GM12878 (cell line): ENCODE results near the gene CREB3L1. TPM values are rescaled to one million over a fixed set of nuclear protein-coding genes. Genes with fewer than 3 reads are reported as not detected.

Experiments used
- BACH1 ChIP-seq: fragments of 450-650 bp; IDR thresholded peaks from 2 replicates; pipeline ENCODE4 v1.6.1; 2017; ENCODE audit warnings: mild to moderate bottlenecking, borderline replicate concordance
- BCL11A ChIP-seq: IDR thresholded peaks from 2 replicates; pipeline ENCODE4 v1.6.1; 2011; ENCODE audit warnings: low read depth, low read length
- CEBPB ChIP-seq, 2 experiments: fragments of 150-350 bp in 1 of 2; IDR thresholded peaks; 2 replicates each; pipeline ENCODE4 v1.6.1; 2012 to 2014; ENCODE audit warnings: low read depth in 2 of 2, low read length in 2 of 2, borderline replicate concordance in 1 of 2, inconsistent platforms in 1 of 2
- CHD1 ChIP-seq: IDR thresholded peaks from 2 replicates; pipeline ENCODE4 v1.6.1; 2012; ENCODE audit warnings: low read depth, low read length, improper control_type of control experiment
- EGR1 ChIP-seq, 2 experiments: IDR thresholded peaks; 1 replicate in 1 of 2; 2 replicates in 1 of 2; pipeline ENCODE4 v1.6.1; 2011 to 2012; ENCODE audit warnings: low read depth in 2 of 2, low read length in 2 of 2, borderline replicate concordance in 1 of 2, mild to moderate bottlenecking in 1 of 2, moderate library complexity in 1 of 2
- GABPA ChIP-seq: IDR thresholded peaks from 2 replicates; pipeline ENCODE4 v1.6.1; 2014; ENCODE audit warnings: antibody characterized with exemption, low read depth, mild to moderate bottlenecking, inconsistent platforms
- HDAC6 ChIP-seq: fragments of 200-600 bp; sonication (generic); IDR thresholded peaks from one replicate; pipeline ENCODE4 v1.8.0; 2017; ENCODE audit warnings: antibody characterized with exemption; ENCODE audit not compliant: unreplicated experiment
- HDGF ChIP-seq: fragments of 450-650 bp; IDR thresholded peaks from 2 replicates; pipeline ENCODE4 v1.6.1; 2016; ENCODE audit warnings: antibody characterized with exemption
- NBN ChIP-seq: fragments of 450-650 bp; IDR thresholded peaks from 2 replicates; pipeline ENCODE4 v1.6.1; 2016
- NFXL1 ChIP-seq: fragments of 450-650 bp; IDR thresholded peaks from 2 replicates; pipeline ENCODE4 v1.6.1; 2017; ENCODE audit warnings: antibody characterized with exemption, mild to moderate bottlenecking, borderline replicate concordance
- NFYA ChIP-seq: IDR thresholded peaks from 2 replicates; pipeline ENCODE4 v1.6.1; 2011; ENCODE audit warnings: low read depth, mild to moderate bottlenecking, low read length, improper control_type of control experiment, borderline replicate concordance
- RUNX3 ChIP-seq: IDR thresholded peaks from 2 replicates; pipeline ENCODE4 v1.6.1; 2012; ENCODE audit warnings: low read length, inconsistent platforms
- SIN3A ChIP-seq: IDR thresholded peaks from 2 replicates; pipeline ENCODE4 v1.6.1; 2012; ENCODE audit warnings: low read depth, low read length, improper control_type of control experiment
- SREBF1 ChIP-seq: IDR thresholded peaks from 2 replicates; pipeline ENCODE4 v1.6.1; 2012; ENCODE audit warnings: mild to moderate bottlenecking, low read length
- TARDBP ChIP-seq: IDR thresholded peaks from 2 replicates; pipeline ENCODE4 v1.6.1; 2016; ENCODE audit warnings: borderline replicate concordance
- TCF7 ChIP-seq: IDR thresholded peaks from 2 replicates; pipeline ENCODE4 v1.6.1; 2014; ENCODE audit warnings: antibody characterized with exemption, borderline replicate concordance
- ZNF207 ChIP-seq: fragments of 450-650 bp; IDR thresholded peaks from 2 replicates; pipeline ENCODE4 v1.6.1; 2014; ENCODE audit warnings: antibody characterized with exemption, mild to moderate bottlenecking, borderline replicate concordance
- polyA plus RNA-seq, 11 experiments: library from polyadenylated mRNA; depleted of rRNA in 4 of 11; unstranded in 6 of 11; stranded (reverse) in 5 of 11; fragments of >200 nt; fragmentation: Nextera tagmentation in 4 of 11; fragmentation: Illumina TruSeq in 1 of 11; extraction: Ambion mirVana in 4 of 11; extraction: Trizol in 1 of 11; gene quantifications; 1 replicate in 1 of 11; 2 replicates in 10 of 11; pipeline versions ENCODE4 v1.2.1 to v1.2.3, GENCODE V29; 2011 to 2016; ENCODE audit warnings: inconsistent platforms in 2 of 11, missing spikeins in 2 of 11, low read depth in 1 of 11
- total RNA-seq, 4 experiments: library from RNA; depleted of rRNA in 3 of 4; stranded (reverse); fragments of >200 nt in 3 of 4; fragmentation: Illumina TruSeq in 1 of 4; extraction: Trizol in 1 of 4; gene quantifications; 2 replicates each; pipeline versions ENCODE4 v1.2.1 to v1.2.3, GENCODE V29; 2013 to 2021
- TF ChIP-seq, protein P1 (sequence below): fragments of 450-650 bp; IDR thresholded peaks from 2 replicates; pipeline ENCODE4 v1.6.1; 2017; ENCODE audit warnings: mild to moderate bottlenecking, moderate library complexity
- TF ChIP-seq, protein P2 (sequence below): fragments of 150-350 bp; IDR thresholded peaks from 2 replicates; pipeline ENCODE4 v1.6.1; 2016; ENCODE audit warnings: low read depth, low read length
- TF ChIP-seq, protein P3 (sequence below): fragments of 450-650 bp; IDR thresholded peaks from 2 replicates; pipeline ENCODE4 v1.6.1; 2017; ENCODE audit warnings: low read depth, mild to moderate bottlenecking, moderate library complexity
- TF ChIP-seq, protein P4 (sequence below): fragments of 450-650 bp; IDR thresholded peaks from 2 replicates; pipeline ENCODE4 v1.6.1; 2014; ENCODE audit warnings: mild to moderate bottlenecking

CREB3L1 gene
- total and polyA plus RNA-seq, 10 of the 15 experiments (the other 5 are each of a cell fraction or from before 2014, with no cell fraction given) = 0.03 to 1.4 (median 0.22) TPM

DNA sequence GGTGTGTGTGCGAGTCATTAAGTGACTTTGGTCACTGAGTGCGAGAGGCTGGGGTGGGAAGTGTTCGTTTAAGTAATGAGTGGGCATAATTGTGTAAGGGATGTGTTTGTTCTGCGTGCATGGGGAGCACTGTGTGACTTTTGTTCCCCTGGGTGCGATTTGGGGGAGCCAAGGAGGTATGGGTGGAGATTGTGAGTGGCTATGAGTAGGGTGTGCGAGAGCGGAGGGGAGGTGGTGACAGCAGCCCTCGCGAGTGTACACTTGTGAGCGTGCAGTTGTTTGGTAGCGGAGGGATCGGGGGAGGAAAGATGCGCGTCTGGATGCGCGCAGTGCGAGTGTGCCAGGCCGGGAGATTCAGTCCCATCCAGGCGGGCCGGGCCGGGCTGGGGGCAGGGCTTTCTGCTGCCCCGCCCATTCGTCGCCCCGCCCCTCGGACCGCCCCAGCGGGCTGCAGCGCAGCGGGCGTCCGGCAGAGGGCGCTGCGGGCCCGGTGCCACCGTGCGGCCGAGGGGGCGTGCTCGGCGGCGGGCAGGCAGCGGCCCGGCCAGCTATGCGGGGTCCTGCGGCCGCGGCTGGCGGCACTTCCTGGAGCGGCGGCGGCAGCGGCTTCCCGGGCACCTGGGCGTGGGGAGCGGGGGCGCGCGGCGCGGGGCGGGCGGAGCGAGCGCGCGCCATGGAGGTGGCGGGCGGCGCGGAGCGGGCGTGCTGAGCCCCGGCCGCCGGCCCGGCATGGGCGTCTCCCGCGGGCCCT is 69.6 kb downstream of the CREB3L1 start, which contains the start of gene DGKZ (continued):
- TF ChIP-seq, protein P1, sequence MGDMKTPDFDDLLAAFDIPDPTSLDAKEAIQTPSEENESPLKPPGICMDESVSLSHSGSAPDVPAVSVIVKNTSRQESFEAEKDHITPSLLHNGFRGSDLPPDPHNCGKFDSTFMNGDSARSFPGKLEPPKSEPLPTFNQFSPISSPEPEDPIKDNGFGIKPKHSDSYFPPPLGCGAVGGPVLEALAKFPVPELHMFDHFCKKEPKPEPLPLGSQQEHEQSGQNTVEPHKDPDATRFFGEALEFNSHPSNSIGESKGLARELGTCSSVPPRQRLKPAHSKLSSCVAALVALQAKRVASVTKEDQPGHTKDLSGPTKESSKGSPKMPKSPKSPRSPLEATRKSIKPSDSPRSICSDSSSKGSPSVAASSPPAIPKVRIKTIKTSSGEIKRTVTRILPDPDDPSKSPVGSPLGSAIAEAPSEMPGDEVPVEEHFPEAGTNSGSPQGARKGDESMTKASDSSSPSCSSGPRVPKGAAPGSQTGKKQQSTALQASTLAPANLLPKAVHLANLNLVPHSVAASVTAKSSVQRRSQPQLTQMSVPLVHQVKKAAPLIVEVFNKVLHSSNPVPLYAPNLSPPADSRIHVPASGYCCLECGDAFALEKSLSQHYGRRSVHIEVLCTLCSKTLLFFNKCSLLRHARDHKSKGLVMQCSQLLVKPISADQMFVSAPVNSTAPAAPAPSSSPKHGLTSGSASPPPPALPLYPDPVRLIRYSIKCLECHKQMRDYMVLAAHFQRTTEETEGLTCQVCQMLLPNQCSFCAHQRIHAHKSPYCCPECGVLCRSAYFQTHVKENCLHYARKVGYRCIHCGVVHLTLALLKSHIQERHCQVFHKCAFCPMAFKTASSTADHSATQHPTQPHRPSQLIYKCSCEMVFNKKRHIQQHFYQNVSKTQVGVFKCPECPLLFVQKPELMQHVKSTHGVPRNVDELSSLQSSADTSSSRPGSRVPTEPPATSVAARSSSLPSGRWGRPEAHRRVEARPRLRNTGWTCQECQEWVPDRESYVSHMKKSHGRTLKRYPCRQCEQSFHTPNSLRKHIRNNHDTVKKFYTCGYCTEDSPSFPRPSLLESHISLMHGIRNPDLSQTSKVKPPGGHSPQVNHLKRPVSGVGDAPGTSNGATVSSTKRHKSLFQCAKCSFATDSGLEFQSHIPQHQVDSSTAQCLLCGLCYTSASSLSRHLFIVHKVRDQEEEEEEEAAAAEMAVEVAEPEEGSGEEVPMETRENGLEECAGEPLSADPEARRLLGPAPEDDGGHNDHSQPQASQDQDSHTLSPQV = peak; percentile 78; the same call in 1 of the 2 replicates
- TF ChIP-seq CHD1 (no peak), RUNX3 (peak; percentile 25; the same call in 1 of the 2 replicates), TCF7 (no peak), GABPA (no peak), NFYA (no peak), EGR1 (IDR thresholded peaks at IDR 0.05; ENCODE audit: borderline replicate concordance in 1 of 2, low read depth in 2 of 2, low read length in 2 of 2) (peak in 1 of 2 experiments; percentile 89; a peak in 2 of 3 replicates), HDGF (peak; percentile 95), BACH1 (0 out of 2 replicates have a peak, but pooled peaks have one; percentile 70), NBN (peak; percentile 73), CEBPB (IDR thresholded peaks at IDR 0.05; ENCODE audit: borderline replicate concordance in 1 of 2, low read depth in 2 of 2, low read length in 2 of 2) (no peak), SREBF1 (no peak), SIN3A (no peak), BCL11A (no peak), HDAC6 (no peak), NFXL1 (0 out of 2 replicates have a peak, but pooled peaks have one; percentile 76), ZNF207 (no peak), TARDBP (no peak)
- TF ChIP-seq, protein P2, sequence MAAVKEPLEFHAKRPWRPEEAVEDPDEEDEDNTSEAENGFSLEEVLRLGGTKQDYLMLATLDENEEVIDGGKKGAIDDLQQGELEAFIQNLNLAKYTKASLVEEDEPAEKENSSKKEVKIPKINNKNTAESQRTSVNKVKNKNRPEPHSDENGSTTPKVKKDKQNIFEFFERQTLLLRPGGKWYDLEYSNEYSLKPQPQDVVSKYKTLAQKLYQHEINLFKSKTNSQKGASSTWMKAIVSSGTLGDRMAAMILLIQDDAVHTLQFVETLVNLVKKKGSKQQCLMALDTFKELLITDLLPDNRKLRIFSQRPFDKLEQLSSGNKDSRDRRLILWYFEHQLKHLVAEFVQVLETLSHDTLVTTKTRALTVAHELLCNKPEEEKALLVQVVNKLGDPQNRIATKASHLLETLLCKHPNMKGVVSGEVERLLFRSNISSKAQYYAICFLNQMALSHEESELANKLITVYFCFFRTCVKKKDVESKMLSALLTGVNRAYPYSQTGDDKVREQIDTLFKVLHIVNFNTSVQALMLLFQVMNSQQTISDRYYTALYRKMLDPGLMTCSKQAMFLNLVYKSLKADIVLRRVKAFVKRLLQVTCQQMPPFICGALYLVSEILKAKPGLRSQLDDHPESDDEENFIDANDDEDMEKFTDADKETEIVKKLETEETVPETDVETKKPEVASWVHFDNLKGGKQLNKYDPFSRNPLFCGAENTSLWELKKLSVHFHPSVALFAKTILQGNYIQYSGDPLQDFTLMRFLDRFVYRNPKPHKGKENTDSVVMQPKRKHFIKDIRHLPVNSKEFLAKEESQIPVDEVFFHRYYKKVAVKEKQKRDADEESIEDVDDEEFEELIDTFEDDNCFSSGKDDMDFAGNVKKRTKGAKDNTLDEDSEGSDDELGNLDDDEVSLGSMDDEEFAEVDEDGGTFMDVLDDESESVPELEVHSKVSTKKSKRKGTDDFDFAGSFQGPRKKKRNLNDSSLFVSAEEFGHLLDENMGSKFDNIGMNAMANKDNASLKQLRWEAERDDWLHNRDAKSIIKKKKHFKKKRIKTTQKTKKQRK = no peak
- TF ChIP-seq, protein P3, sequence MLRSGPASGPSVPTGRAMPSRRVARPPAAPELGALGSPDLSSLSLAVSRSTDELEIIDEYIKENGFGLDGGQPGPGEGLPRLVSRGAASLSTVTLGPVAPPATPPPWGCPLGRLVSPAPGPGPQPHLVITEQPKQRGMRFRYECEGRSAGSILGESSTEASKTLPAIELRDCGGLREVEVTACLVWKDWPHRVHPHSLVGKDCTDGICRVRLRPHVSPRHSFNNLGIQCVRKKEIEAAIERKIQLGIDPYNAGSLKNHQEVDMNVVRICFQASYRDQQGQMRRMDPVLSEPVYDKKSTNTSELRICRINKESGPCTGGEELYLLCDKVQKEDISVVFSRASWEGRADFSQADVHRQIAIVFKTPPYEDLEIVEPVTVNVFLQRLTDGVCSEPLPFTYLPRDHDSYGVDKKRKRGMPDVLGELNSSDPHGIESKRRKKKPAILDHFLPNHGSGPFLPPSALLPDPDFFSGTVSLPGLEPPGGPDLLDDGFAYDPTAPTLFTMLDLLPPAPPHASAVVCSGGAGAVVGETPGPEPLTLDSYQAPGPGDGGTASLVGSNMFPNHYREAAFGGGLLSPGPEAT = no peak
- TF ChIP-seq, protein P4, sequence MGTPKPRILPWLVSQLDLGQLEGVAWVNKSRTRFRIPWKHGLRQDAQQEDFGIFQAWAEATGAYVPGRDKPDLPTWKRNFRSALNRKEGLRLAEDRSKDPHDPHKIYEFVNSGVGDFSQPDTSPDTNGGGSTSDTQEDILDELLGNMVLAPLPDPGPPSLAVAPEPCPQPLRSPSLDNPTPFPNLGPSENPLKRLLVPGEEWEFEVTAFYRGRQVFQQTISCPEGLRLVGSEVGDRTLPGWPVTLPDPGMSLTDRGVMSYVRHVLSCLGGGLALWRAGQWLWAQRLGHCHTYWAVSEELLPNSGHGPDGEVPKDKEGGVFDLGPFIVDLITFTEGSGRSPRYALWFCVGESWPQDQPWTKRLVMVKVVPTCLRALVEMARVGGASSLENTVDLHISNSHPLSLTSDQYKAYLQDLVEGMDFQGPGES = peak; percentile 45; the same call in 1 of the 2 replicates
